Panc1 (cell line): Measurements from ENCODE around the gene LPAR3. TPM values are rescaled to one million over a fixed set of nuclear protein-coding genes. Genes with fewer than 3 reads are reported as not detected.

ENCODE experiments used
- ATAC-seq: fragments of 200-7000 bp; cut with Tn5 transposase; 2 replicates; pipeline ENCODE4 v1.9.1; 2020; ENCODE audit warnings: mild to moderate bottlenecking, moderate library complexity
- BruUV-seq: library from RNA; stranded (reverse); fragments of 400-500 nt; replicated peaks from 2 replicates; lab custom pipeline; 2021; lab: Mats Ljungman, UMichigan
- CTCF ChIA-PET: fragments of 300-600 bp; sonication (Branson Sonifier 250); formaldehyde crosslinking; loops from one replicate; lab custom pipeline; 2022; ENCODE audit warnings: antibody characterized with exemption; lab: Charles Lee
- POLR2A ChIA-PET: fragments of 300-600 bp; sonication (Branson Sonifier 250); formaldehyde crosslinking; loops from one replicate; lab custom pipeline; 2022; ENCODE audit warnings: antibody characterized with exemption; lab: Charles Lee
- DNase-seq: peaks from one replicate; pipeline ENCODE4 v3.0.0-alpha.2; 2010; ENCODE audit warnings: low read depth, low spot score
- H3K27ac ChIP-seq: 2 replicates; pipeline ENCODE4 v1.5.1; 2011; ENCODE audit warnings: mild to moderate bottlenecking, low read length, inconsistent platforms
- H3K27me3 ChIP-seq: fragments of 200-500 bp; sonication (Bioruptor generic); 2 replicates; pipeline ENCODE4 v1.6.0; 2014; ENCODE audit warnings: low read length, inconsistent platforms; ENCODE audit not compliant: control insufficient read depth, insufficient read depth
- H3K36me3 ChIP-seq: fragments of 200-500 bp; sonication (Bioruptor generic); 2 replicates; pipeline ENCODE4 v1.5.1; 2014; ENCODE audit warnings: inconsistent platforms, mild to moderate bottlenecking, low read length, moderate library complexity; ENCODE audit not compliant: control insufficient read depth, insufficient read depth
- H3K4me1 ChIP-seq: 2 replicates; pipeline ENCODE4 v1.5.1; 2011; ENCODE audit warnings: inconsistent platforms, mild to moderate bottlenecking, low read length, moderate library complexity; ENCODE audit not compliant: control insufficient read depth, insufficient read depth
- H3K4me3 ChIP-seq, 2 experiments: 2 replicates each; pipeline ENCODE4 v1.5.1; 2011 to 2012; ENCODE audit warnings: low read depth in 2 of 2, low read length in 2 of 2, mild to moderate bottlenecking in 2 of 2, inconsistent platforms in 1 of 2, moderate library complexity in 1 of 2
- H3K9me3 ChIP-seq: fragments of 200-500 bp; sonication (Bioruptor generic); 2 replicates; pipeline ENCODE4 v1.5.1; 2014; ENCODE audit warnings: low read depth, mild to moderate bottlenecking, inconsistent platforms, low read length, moderate library complexity; ENCODE audit not compliant: control insufficient read depth, insufficient read depth
- CTCF ChIP-seq: fragments of 450-650 bp; IDR thresholded peaks from 2 replicates; pipeline ENCODE4 v1.5.1; 2017; ENCODE audit warnings: mild to moderate bottlenecking
- POLR2AphosphoS5 ChIP-seq: IDR thresholded peaks from 2 replicates; pipeline ENCODE4 v1.6.1; 2012; ENCODE audit warnings: mild to moderate bottlenecking, low read depth, low read length, moderate library complexity
- REST ChIP-seq, 2 experiments: IDR thresholded peaks; 2 replicates each; pipeline ENCODE4 v1.6.1; 2011 to 2012; ENCODE audit warnings: low read depth in 2 of 2, control low read depth in 1 of 2, low read length in 1 of 2, mild to moderate bottlenecking in 1 of 2, moderate library complexity in 1 of 2; ENCODE audit not compliant: insufficient read depth in 1 of 2
- SIN3A ChIP-seq: IDR thresholded peaks from 2 replicates; pipeline ENCODE4 v1.6.1; 2012; ENCODE audit warnings: low read depth, mild to moderate bottlenecking, low read length, moderate library complexity, borderline replicate concordance; ENCODE audit not compliant: insufficient read depth
- TCF7L2 ChIP-seq: IDR thresholded peaks from 2 replicates; pipeline ENCODE4 v1.6.1; 2011; ENCODE audit warnings: mild to moderate bottlenecking, low read depth, low read length, inconsistent platforms
- in situ Hi-C: cut with HindIII; loops from 2 replicates; pipeline ENCODE4 v1.10.0; 2016; ENCODE audit warnings: low sequenced_read_pairs, low pct_unique_long_range_greater_than_20kb
- intact Hi-C: fragments of 100-400 bp; cut with micrococcal nuclease; formaldehyde crosslinking; loops from one replicate; pipeline ENCODE4 v1.10.0; 2022; ENCODE audit not compliant: unreplicated experiment
- total RNA-seq: library from RNA; stranded (reverse); gene quantifications from one replicate; pipeline ENCODE4 v1.2.1, GENCODE V29; 2021; ENCODE audit not compliant: unreplicated experiment

Gene LPAR3
- total RNA-seq, 1 experiment from 2014 or later: 6.3 TPM

DNA sequence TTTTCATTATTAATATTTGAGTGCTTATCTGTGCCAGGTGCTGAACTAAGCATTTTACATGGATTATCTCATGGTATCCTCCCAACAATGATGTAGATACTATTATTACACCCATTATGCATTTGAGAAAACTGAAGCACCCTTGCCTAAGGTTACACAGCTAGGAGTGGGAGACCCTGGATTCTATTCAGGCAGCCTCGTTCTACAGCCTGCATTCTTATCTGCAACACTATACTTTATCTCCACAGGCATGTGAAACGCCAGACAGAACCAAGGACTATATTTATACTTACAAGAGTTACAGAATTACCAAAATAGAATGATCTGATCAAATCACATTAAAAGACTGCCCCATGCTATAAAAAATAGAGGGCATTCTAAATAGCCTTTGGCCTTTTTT, 22.4 kb downstream of the LPAR3 start:
- no peak for ATAC-seq
- TF ChIP-seq REST (IDR thresholded peaks at IDR 0.05; ENCODE audit: insufficient read depth in 1 of 2, low read depth in 2 of 2, low read length in 1 of 2) (no peak), CTCF (no peak), POLR2AphosphoS5 (no peak), SIN3A (no peak)
- no peak overlapping the region for H3K27ac ChIP-seq
- no peak overlapping the region for H3K4me3 ChIP-seq
- in situ Hi-C loops (no loop called here), intact Hi-C loops (loop anchor here (10.0 kb wide), 1 partner anchor 64 kb away; no protein-coding TSS in a partner anchor)
- no TSS peak for BruUV-seq
- ChIA-PET CTCF (no interaction called here), POLR2A (no interaction called here)
- peaks cover 13% of the 10 kb centered on the region for H3K27me3 ChIP-seq
- H3K9me3 ChIP-seq: no peaks in the 10 kb centered on the region
- H3K36me3 ChIP-seq: no peaks in the 10 kb centered on the region
- H3K4me1 ChIP-seq: no peaks in the 10 kb centered on the region
- DNase-seq: no peak

GRCh38 chr1:84869720-84870119, 23.3 kb downstream of the LPAR3 start:
- no TSS peak for BruUV-seq
- Histone ChIP-seq H3K9me3 (no peaks in the 10 kb centered on the region), H3K4me1 (no peaks in the 10 kb centered on the region), H3K4me3 (no peak overlapping the region), H3K36me3 (no peaks in the 10 kb centered on the region), H3K27ac (no peak overlapping the region), H3K27me3 (peaks cover 13% of the 10 kb centered on the region)
- POLR2A ChIA-PET: no interaction called here
- in situ Hi-C loops (no loop called here), intact Hi-C loops (loop anchor here (10.0 kb wide), 1 partner anchor 65 kb away; no protein-coding TSS in a partner anchor)
- ATAC-seq: no peak
- no peak for DNase-seq
- CTCF ChIA-PET: no interaction called here
- TF ChIP-seq TCF7L2: no peak
- TF ChIP-seq REST (IDR thresholded peaks at IDR 0.05; ENCODE audit: insufficient read depth in 1 of 2, low read depth in 2 of 2, low read length in 1 of 2): no peak
- TF ChIP-seq CTCF: no peak
- no peak for TF ChIP-seq SIN3A
- no peak for TF ChIP-seq POLR2AphosphoS5
